ENCODE results near the gene PPARG.

DNA sequence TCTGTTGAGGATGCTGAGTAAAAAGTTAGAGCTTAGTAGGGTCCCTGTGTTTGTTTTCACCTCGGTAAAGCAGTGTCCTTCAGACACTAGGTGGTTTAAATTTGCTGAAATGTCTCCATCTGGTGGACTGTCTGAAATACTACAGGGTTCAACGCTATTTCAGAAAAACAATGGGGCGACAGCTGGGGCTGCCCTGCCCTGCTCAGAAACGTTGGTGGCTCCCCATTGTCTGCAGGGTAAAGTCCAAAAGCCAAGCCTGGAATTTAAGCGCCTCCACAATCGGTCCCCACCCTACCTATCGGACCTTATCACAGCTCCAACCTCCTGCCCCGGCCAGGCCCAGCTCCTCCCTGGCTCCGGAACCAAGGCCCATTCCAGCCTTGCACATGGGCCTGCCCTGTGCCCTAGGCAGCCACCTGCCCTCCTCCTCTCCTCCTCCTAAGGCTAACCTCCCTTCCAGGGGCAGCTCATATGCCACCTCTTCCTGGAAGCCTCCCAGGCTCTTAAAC is 191.1 kb downstream of the PPARG start:
- TF ChIP-seq, protein P1, sequence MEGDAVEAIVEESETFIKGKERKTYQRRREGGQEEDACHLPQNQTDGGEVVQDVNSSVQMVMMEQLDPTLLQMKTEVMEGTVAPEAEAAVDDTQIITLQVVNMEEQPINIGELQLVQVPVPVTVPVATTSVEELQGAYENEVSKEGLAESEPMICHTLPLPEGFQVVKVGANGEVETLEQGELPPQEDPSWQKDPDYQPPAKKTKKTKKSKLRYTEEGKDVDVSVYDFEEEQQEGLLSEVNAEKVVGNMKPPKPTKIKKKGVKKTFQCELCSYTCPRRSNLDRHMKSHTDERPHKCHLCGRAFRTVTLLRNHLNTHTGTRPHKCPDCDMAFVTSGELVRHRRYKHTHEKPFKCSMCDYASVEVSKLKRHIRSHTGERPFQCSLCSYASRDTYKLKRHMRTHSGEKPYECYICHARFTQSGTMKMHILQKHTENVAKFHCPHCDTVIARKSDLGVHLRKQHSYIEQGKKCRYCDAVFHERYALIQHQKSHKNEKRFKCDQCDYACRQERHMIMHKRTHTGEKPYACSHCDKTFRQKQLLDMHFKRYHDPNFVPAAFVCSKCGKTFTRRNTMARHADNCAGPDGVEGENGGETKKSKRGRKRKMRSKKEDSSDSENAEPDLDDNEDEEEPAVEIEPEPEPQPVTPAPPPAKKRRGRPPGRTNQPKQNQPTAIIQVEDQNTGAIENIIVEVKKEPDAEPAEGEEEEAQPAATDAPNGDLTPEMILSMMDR (IDR thresholded peaks at IDR 0.05): peak; percentile 43 to 91 (median 76)
- no peak for TF ChIP-seq EP300 (IDR thresholded peaks at IDR 0.05)
- TF ChIP-seq POLR2A (IDR thresholded peaks at IDR 0.05): no peak
